K562 (cell line): ENCODE results near the gene IRGQ. TPM values are rescaled to one million over a fixed set of nuclear protein-coding genes. Genes with fewer than 3 reads are reported as not detected.

Experiments used
- DMBX1 ChIP-seq: fragments of 250-450 bp; sonication (Bioruptor Pico); IDR thresholded peaks from 2 replicates; pipeline ENCODE4 v1.8.0; 2022; ENCODE audit warnings: inconsistent platforms, mild to moderate bottlenecking, moderate library complexity, borderline replicate concordance
- GMEB1 ChIP-seq: fragments of 250-450 bp; sonication (Bioruptor Pico); IDR thresholded peaks from 2 replicates; pipeline ENCODE4 v1.4.0; 2020; ENCODE audit warnings: mild to moderate bottlenecking
- HLTF ChIP-seq: fragments of 450-650 bp; IDR thresholded peaks from 2 replicates; pipeline ENCODE4 v1.6.1; 2016
- MBD1 ChIP-seq: fragments of 250-450 bp; sonication (Bioruptor Pico); IDR thresholded peaks from 2 replicates; pipeline ENCODE4 v1.8.0; 2022; ENCODE audit warnings: inconsistent platforms
- NR2C1 ChIP-seq, 2 experiments: fragments of 450-650 bp; IDR thresholded peaks; 2 replicates each; pipeline ENCODE4 v1.6.1; 2017; ENCODE audit warnings: mild to moderate bottlenecking in 2 of 2, antibody characterized with exemption in 1 of 2, inconsistent platforms in 1 of 2, missing compliant biosample characterization in 1 of 2, missing genetic modification characterization in 1 of 2
- POLR2AphosphoS5 ChIP-seq: IDR thresholded peaks from 2 replicates; pipeline ENCODE4 v1.6.1; 2011; ENCODE audit warnings: mild to moderate bottlenecking, low read depth, low read length, moderate library complexity; ENCODE audit not compliant: control insufficient read depth, insufficient read depth
- RCOR1 ChIP-seq, 2 experiments: IDR thresholded peaks; 2 replicates each; pipeline ENCODE4 v1.6.1; 2012; ENCODE audit warnings: low read depth in 2 of 2, low read length in 2 of 2, borderline replicate concordance in 1 of 2, improper control_type of control experiment in 1 of 2
- SAFB2 ChIP-seq: fragments of 200-400 bp; formaldehyde crosslinking; IDR thresholded peaks from 2 replicates; pipeline ENCODE4 v1.6.1; 2018; ENCODE audit warnings: borderline replicate concordance, low read length, low read depth, moderate library complexity; ENCODE audit not compliant: severe bottlenecking
- SMARCA5 ChIP-seq: fragments of 450-650 bp; IDR thresholded peaks from 2 replicates; pipeline ENCODE4 v1.6.1; 2016
- TBL1XR1 ChIP-seq, 2 experiments: IDR thresholded peaks; 2 replicates each; pipeline ENCODE4 v1.6.1; 2012; ENCODE audit warnings: improper control_type of control experiment in 2 of 2, low read length in 2 of 2, mild to moderate bottlenecking in 1 of 2
- TOE1 ChIP-seq, 2 experiments: fragments of 450-650 bp in 1 of 2; sonication (generic) in 1 of 2; formaldehyde crosslinking in 1 of 2; IDR thresholded peaks; 2 replicates each; pipeline versions ENCODE4 v1.7.1 to v1.8.0; 2016 to 2022; ENCODE audit warnings: borderline replicate concordance in 2 of 2, mild to moderate bottlenecking in 2 of 2, antibody characterized with exemption in 1 of 2, inconsistent platforms in 1 of 2, low read depth in 1 of 2, missing genetic modification reagents in 1 of 2, moderate library complexity in 1 of 2
- XRCC5 ChIP-seq: fragments of 200-400 bp; formaldehyde crosslinking; IDR thresholded peaks from 2 replicates; pipeline ENCODE4 v1.6.1; 2017; ENCODE audit warnings: low read depth, mild to moderate bottlenecking, low read length
- ZFX ChIP-seq: sonication (generic); formaldehyde crosslinking; IDR thresholded peaks from 2 replicates; pipeline ENCODE4 v1.8.0; 2022; ENCODE audit warnings: mild to moderate bottlenecking, missing genetic modification reagents, moderate library complexity
- ZNF134 ChIP-seq: fragments of 250-450 bp; sonication (Bioruptor Pico); conservative IDR thresholded peaks from 2 replicates; pipeline ENCODE4 v1.4.0; 2020
- ZNF143 ChIP-seq: sonication (generic); formaldehyde crosslinking; IDR thresholded peaks from 2 replicates; pipeline ENCODE4 v1.9.0; 2022; ENCODE audit warnings: mild to moderate bottlenecking, missing genetic modification reagents
- ZNF311 ChIP-seq: fragments of 250-450 bp; sonication (Bioruptor Pico); IDR thresholded peaks from 2 replicates; pipeline ENCODE4 v1.4.0; 2020; ENCODE audit warnings: mild to moderate bottlenecking, moderate library complexity
- ZNF639 ChIP-seq, 2 experiments: fragments of 200-800 bp in 1 of 2; sonication (Bioruptor generic) in 1 of 2; sonication (generic) in 1 of 2; formaldehyde crosslinking in 1 of 2; IDR thresholded peaks in 1 of 2; conservative IDR thresholded peaks in 1 of 2; 2 replicates each; pipeline versions ENCODE4 v1.5.0 to v1.6.1; 2016 to 2020; ENCODE audit warnings: missing compliant biosample characterization in 1 of 2, missing genetic modification characterization in 1 of 2, missing genetic modification reagents in 1 of 2
- polyA plus RNA-seq, 8 experiments: library from polyadenylated mRNA; depleted of rRNA in 4 of 8; stranded (reverse) in 5 of 8; unstranded in 3 of 8; fragments of >200 nt; fragmentation: Nextera tagmentation in 2 of 8; fragmentation: Illumina TruSeq in 1 of 8; extraction: Ambion mirVana in 2 of 8; extraction: Trizol in 1 of 8; gene quantifications; 2 replicates each; pipeline versions ENCODE4 v1.2.1 to v1.2.3, GENCODE V29; 2011 to 2014; ENCODE audit warnings: inconsistent platforms in 1 of 8, missing spikeins in 1 of 8
- total RNA-seq, 7 experiments: library from RNA; depleted of rRNA in 6 of 7; stranded (reverse); fragments of >200 nt in 6 of 7; fragmentation: Illumina TruSeq in 2 of 7; extraction: Trizol in 2 of 7; gene quantifications; 2 replicates each; pipeline versions ENCODE4 v1.2.1 to v1.2.3, GENCODE V29; 2011 to 2021; ENCODE audit warnings: low replicate concordance in 1 of 7
- TF ChIP-seq, protein P1 (sequence below): IDR thresholded peaks from 3 replicates; pipeline ENCODE4 v1.6.1; 2011; ENCODE audit warnings: borderline replicate concordance, mild to moderate bottlenecking, moderate library complexity; ENCODE audit not compliant: insufficient read length; ENCODE audit errors: extremely low read depth

IRGQ gene
- total and polyA plus RNA-seq, 9 of the 15 experiments (the other 6 are each of a cell fraction or from before 2014, with no cell fraction given), result 3.5 to 19.2 (median 7.9) TPM

- TF ChIP-seq HLTF (no peak), ZNF311 (CRISPR knock-in tag) (no peak), POLR2AphosphoS5 (peak; percentile 52; the same call in 1 of the 2 replicates), ZNF639 (CRISPR knock-in tag; conservative IDR thresholded peaks at IDR 0.05 in 1 of 2, IDR thresholded peaks at IDR 0.05 in 1 of 2) (no peak), ZNF134 (no peak), GMEB1 (no peak), SAFB2 (no peak), TOE1 (IDR thresholded peaks at IDR 0.05; ENCODE audit: borderline replicate concordance) (no peak), TOE1 (CRISPR knock-in tag; IDR thresholded peaks at IDR 0.05; ENCODE audit: borderline replicate concordance, low read depth) (no peak), XRCC5 (no peak), ZNF143 (CRISPR knock-in tag) (no peak), NR2C1 (IDR thresholded peaks at IDR 0.05) (no peak), NR2C1 (tag; IDR thresholded peaks at IDR 0.05) (no peak), DMBX1 (0 out of 2 replicates have a peak, but pooled peaks have one; percentile 23), SMARCA5 (no peak), TBL1XR1 (IDR thresholded peaks at IDR 0.05; ENCODE audit: low read length in 2 of 2) (no peak), ZFX (CRISPR knock-in tag) (peak; percentile 83), MBD1 (CRISPR knock-in tag) (no peak), RCOR1 (IDR thresholded peaks at IDR 0.05; ENCODE audit: borderline replicate concordance in 1 of 2, low read depth in 2 of 2, low read length in 2 of 2) (no peak; a peak in 1 of 4 replicates)
- TF ChIP-seq, protein P1, sequence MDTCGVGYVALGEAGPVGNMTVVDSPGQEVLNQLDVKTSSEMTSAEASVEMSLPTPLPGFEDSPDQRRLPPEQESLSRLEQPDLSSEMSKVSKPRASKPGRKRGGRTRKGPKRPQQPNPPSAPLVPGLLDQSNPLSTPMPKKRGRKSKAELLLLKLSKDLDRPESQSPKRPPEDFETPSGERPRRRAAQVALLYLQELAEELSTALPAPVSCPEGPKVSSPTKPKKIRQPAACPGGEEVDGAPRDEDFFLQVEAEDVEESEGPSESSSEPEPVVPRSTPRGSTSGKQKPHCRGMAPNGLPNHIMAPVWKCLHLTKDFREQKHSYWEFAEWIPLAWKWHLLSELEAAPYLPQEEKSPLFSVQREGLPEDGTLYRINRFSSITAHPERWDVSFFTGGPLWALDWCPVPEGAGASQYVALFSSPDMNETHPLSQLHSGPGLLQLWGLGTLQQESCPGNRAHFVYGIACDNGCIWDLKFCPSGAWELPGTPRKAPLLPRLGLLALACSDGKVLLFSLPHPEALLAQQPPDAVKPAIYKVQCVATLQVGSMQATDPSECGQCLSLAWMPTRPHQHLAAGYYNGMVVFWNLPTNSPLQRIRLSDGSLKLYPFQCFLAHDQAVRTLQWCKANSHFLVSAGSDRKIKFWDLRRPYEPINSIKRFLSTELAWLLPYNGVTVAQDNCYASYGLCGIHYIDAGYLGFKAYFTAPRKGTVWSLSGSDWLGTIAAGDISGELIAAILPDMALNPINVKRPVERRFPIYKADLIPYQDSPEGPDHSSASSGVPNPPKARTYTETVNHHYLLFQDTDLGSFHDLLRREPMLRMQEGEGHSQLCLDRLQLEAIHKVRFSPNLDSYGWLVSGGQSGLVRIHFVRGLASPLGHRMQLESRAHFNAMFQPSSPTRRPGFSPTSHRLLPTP, result no peak
Observed at GRCh38 chr19:43575156-43575950, 20.6 kb downstream of the IRGQ start, which contains the start of the genes PINLYP and XRCC1 (continued).
